ENCODE measurements around the gene NAV2.

Gene NAV2

GRCh38 chr11:19746086-19746485, 33.4 kb downstream of the NAV2 start:
- no peak for DNase-seq (ENCODE audit: low spot score)

- no peak for DNase-seq (ENCODE audit: low spot score)
These were observed 35.0 kb downstream of the NAV2 start for GRCh38 chr11:19747634-19748033.

- no peak for DNase-seq (ENCODE audit: low spot score)
These were observed 38.4 kb downstream of the NAV2 start for GRCh38 chr11:19751055-19751454.

GRCh38 chr11:19753451-19754106, 40.9 kb downstream of the NAV2 start:
- DNase-seq (ENCODE audit: low spot score): no peak

- peak; percentile 76 for DNase-seq (ENCODE audit: low spot score)
These were observed 44.2 kb downstream of the NAV2 start for GRCh38 chr11:19756675-19757475.

- no peak for DNase-seq (ENCODE audit: low spot score)
These were observed 46.8 kb downstream of the NAV2 start for GRCh38 chr11:19759389-19759788.

- no peak for DNase-seq (ENCODE audit: low spot score)
These were observed 49.6 kb downstream of the NAV2 start for GRCh38 chr11:19762266-19762665.

GRCh38 chr11:19763330-19763729, 50.7 kb downstream of the NAV2 start:
- DNase-seq (ENCODE audit: low spot score): no peak

- DNase-seq (ENCODE audit: low spot score): no peak
These were observed 53.6 kb downstream of the NAV2 start for GRCh38 chr11:19766206-19766605.

GRCh38 chr11:19766810-19767209, 54.2 kb downstream of the NAV2 start:
- no peak for DNase-seq (ENCODE audit: low spot score)

- DNase-seq (ENCODE audit: low spot score): no peak
These were observed 55.1 kb downstream of the NAV2 start for GRCh38 chr11:19767627-19768151.

- DNase-seq (ENCODE audit: low spot score): no peak
These were observed 55.6 kb downstream of the NAV2 start for GRCh38 chr11:19768197-19768596.

- DNase-seq (ENCODE audit: low spot score): no peak
These were observed 56.2 kb downstream of the NAV2 start for GRCh38 chr11:19768815-19769214.

- no peak for DNase-seq (ENCODE audit: low spot score)
These were observed 57.2 kb downstream of the NAV2 start for GRCh38 chr11:19769820-19770219.

- no peak for DNase-seq (ENCODE audit: low spot score)
These were observed 57.6 kb downstream of the NAV2 start for GRCh38 chr11:19770277-19770676.

- DNase-seq (ENCODE audit: low spot score): no peak
These were observed 58.8 kb downstream of the NAV2 start for GRCh38 chr11:19771463-19771862.

GRCh38 chr11:19772480-19772879, 59.8 kb downstream of the NAV2 start:
- no peak for DNase-seq (ENCODE audit: low spot score)

- no peak for DNase-seq (ENCODE audit: low spot score)
These were observed 61.7 kb downstream of the NAV2 start for GRCh38 chr11:19774329-19774728.

- no peak for DNase-seq (ENCODE audit: low spot score)
These were observed 62.4 kb downstream of the NAV2 start for GRCh38 chr11:19774817-19775580.

GRCh38 chr11:19775622-19776021, 63.0 kb downstream of the NAV2 start:
- DNase-seq (ENCODE audit: low spot score): no peak

GRCh38 chr11:19777039-19777376, 64.4 kb downstream of the NAV2 start:
- no peak for DNase-seq (ENCODE audit: low spot score)

- DNase-seq (ENCODE audit: low spot score): no peak
These were observed 64.9 kb downstream of the NAV2 start for GRCh38 chr11:19777377-19778102.

Data from putamen (tissue), 1 donor.